Mesendoderm (in vitro differentiated cells): ENCODE data around the gene CCL3.
"Not testable (repeated sequence)": the region's sequence is repeated elsewhere in the genome, so short reads cannot be mapped to it uniquely, and the experiment has no call there.

Experiments
- DNase-seq: peaks from one replicate; pipeline ENCODE4 v3.0.0; 2013
- H2AK5ac ChIP-seq: 2 replicates; pipeline ENCODE4 v1.6.1; 2013; ENCODE audit warnings: low read length, inconsistent platforms
- H2BK120ac ChIP-seq: 2 replicates; pipeline ENCODE4 v1.6.1; 2013; ENCODE audit warnings: low read depth, mild to moderate bottlenecking, low read length, moderate library complexity, mixed read lengths
- H2BK15ac ChIP-seq: replicated peaks from 2 replicates; pipeline ENCODE4 v1.6.1; 2013; ENCODE audit warnings: low read depth, mild to moderate bottlenecking, moderate library complexity
- H2BK5ac ChIP-seq: 2 replicates; pipeline ENCODE4 v1.6.1; 2013; ENCODE audit warnings: low read length, inconsistent platforms
- H3K18ac ChIP-seq: 2 replicates; pipeline ENCODE4 v1.6.1; 2013; ENCODE audit warnings: mild to moderate bottlenecking, low read length, mixed read lengths
- H3K23ac ChIP-seq: one replicate; pipeline ENCODE4 v1.6.1; 2013; ENCODE audit warnings: low read length
- H3K27ac ChIP-seq: 2 replicates; pipeline ENCODE4 v1.5.1; 2013; ENCODE audit warnings: low read depth, mild to moderate bottlenecking, inconsistent platforms, low read length, moderate library complexity
- H3K27me3 ChIP-seq: 2 replicates; pipeline ENCODE4 v1.6.1; 2013; ENCODE audit warnings: low read length, control low read depth, mild to moderate bottlenecking, inconsistent platforms; ENCODE audit not compliant: insufficient read depth, poor library complexity
- H3K36me3 ChIP-seq: 2 replicates; pipeline ENCODE4 v1.6.1; 2013; ENCODE audit warnings: low read length, inconsistent platforms; ENCODE audit not compliant: control insufficient read depth, insufficient read depth
- H3K4ac ChIP-seq: one replicate; pipeline ENCODE4 v1.6.1; 2013; ENCODE audit warnings: low read depth, mild to moderate bottlenecking, low read length, moderate library complexity
- H3K4me1 ChIP-seq: 2 replicates; pipeline ENCODE4 v1.6.1; 2013; ENCODE audit warnings: low read depth, low read length, inconsistent platforms; ENCODE audit not compliant: control insufficient read depth
- H3K4me2 ChIP-seq: 2 replicates; pipeline ENCODE4 v1.6.1; 2013; ENCODE audit warnings: low read length
- H3K4me3 ChIP-seq: 2 replicates; pipeline ENCODE4 v1.5.1; 2013; ENCODE audit warnings: mild to moderate bottlenecking, low read length
- H3K56ac ChIP-seq: one replicate; pipeline ENCODE4 v1.6.1; 2013; ENCODE audit warnings: low read length
- H3K79me1 ChIP-seq: 2 replicates; pipeline ENCODE4 v1.6.1; 2013; ENCODE audit warnings: low read length, inconsistent platforms
- H3K79me2 ChIP-seq: 2 replicates; pipeline ENCODE4 v1.6.1; 2013; ENCODE audit warnings: mild to moderate bottlenecking, low read length; ENCODE audit not compliant: control insufficient read depth, insufficient read depth
- H3K9ac ChIP-seq: 2 replicates; pipeline ENCODE4 v1.6.1; 2013; ENCODE audit warnings: low read length, inconsistent platforms
- H4K5ac ChIP-seq: one replicate; pipeline ENCODE4 v1.6.1; 2013; ENCODE audit warnings: low read length
- H4K8ac ChIP-seq: one replicate; pipeline ENCODE4 v1.6.1; 2013; ENCODE audit warnings: low read depth, mild to moderate bottlenecking, control low read depth, low read length, moderate library complexity
- WGBS: extraction: QIAGEN DNeasy Blood & Tissue Kit; methylation state at CpG from one replicate; pipeline ENCODE4 v1.1.7; 2013; ENCODE audit warnings: low lambda C conversion rate, missing lambda C conversion rate; ENCODE audit not compliant: insufficient coverage; ENCODE audit errors: extremely low coverage; 5-methylcytosine and 5-hydroxymethylcytosine counted together

The CCL3 gene

DNA sequence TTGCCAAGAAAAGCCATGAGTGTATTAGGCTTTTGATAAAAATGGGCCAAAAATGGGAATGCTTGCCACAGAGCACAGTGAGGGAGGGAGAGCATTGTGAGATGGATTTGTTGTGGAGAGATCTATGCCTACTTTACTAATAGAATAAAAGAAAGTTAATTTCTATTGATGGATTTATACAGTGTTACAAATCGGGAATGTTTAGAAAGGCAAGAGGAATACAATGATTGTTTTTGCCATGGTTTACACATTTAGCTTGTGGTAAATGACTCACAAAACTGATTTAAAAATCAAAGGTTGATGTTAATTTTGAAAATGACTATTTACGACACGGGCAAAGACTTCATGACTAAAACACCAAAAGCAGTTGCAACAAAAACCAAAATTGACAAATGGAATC is 30.3 kb upstream of the CCL3 start:
- H3K23ac ChIP-seq = no peak overlapping the region
- H4K5ac ChIP-seq = no peak overlapping the region
- no peak overlapping the region for H3K4me2 ChIP-seq
- DNase-seq = no peak
- H3K4ac ChIP-seq = no peak overlapping the region
- no peaks in the 10 kb centered on the region for H3K36me3 ChIP-seq
- no peak overlapping the region for H3K4me3 ChIP-seq
- H4K8ac ChIP-seq = no peak overlapping the region
- no peak overlapping the region for H3K9ac ChIP-seq
- no peaks in the 10 kb centered on the region for H3K79me2 ChIP-seq
- no peaks in the 10 kb centered on the region for H3K79me1 ChIP-seq
- H2AK5ac ChIP-seq = no peak overlapping the region
- no peak overlapping the region for H2BK120ac ChIP-seq
- H2BK15ac ChIP-seq = no peak overlapping the region
- no peak overlapping the region for H3K18ac ChIP-seq
- H3K56ac ChIP-seq = no peak overlapping the region
- WGBS = no CpG with 5 or more reads among the region's 3 CpGs
- no peak overlapping the region for H3K27ac ChIP-seq
- H3K27me3 ChIP-seq = no peaks in the 10 kb centered on the region
- no peaks in the 10 kb centered on the region for H3K4me1 ChIP-seq
- no peak overlapping the region for H2BK5ac ChIP-seq

DNA sequence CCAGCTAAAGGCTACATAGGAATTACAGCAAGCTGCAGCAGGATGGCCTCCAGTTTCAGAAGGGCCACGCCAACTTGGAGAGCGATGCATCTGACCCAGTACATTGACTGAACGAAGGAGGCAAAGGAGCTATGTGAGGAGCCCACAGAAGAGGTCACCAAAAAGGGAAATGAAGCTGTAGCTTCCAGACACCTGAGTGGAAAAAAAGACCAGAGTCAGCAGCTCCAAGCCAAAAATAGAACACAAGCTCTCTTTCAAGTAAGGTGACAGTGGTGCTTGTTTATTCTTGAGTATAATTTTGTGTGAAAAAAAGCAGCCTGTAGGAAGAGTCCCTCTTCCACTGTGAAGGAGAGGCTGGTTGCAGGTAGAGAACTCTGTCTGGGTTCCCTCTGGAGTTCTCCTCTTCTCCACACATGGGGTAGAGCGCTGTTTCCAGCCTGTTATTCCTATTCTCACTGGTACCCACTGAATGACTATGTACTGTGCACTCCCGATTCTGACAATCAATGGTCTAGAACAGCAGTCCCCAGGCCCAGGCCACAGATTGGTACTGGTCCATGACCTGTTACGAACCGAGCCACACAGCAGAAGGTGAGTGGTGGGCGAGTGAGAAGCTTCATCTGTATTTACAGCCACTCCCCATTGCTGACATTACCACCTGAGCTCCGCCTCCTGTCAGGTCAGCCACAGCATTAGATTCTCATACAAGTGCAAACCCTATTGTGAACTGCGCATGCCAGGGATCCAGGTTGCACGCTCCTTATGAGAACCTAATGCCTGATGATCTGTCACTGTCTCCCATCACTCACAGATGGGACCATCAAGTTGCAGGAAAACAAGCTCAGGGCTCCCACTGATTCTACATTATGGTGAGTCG is 28.8 kb upstream of the CCL3 start:
- H3K79me1 ChIP-seq = no peaks in the 10 kb centered on the region
- H3K27ac ChIP-seq = no peak overlapping the region
- H3K79me2 ChIP-seq = no peaks in the 10 kb centered on the region
- no peaks in the 10 kb centered on the region for H3K27me3 ChIP-seq
- no peak overlapping the region for H3K56ac ChIP-seq
- no peaks in the 10 kb centered on the region for H3K36me3 ChIP-seq
- no peak for DNase-seq
- no peak overlapping the region for H2BK15ac ChIP-seq
- no peak overlapping the region for H3K23ac ChIP-seq
- H3K4ac ChIP-seq = no peak overlapping the region
- no peak overlapping the region for H4K5ac ChIP-seq
- H2BK120ac ChIP-seq = no peak overlapping the region
- no peak overlapping the region for H3K18ac ChIP-seq
- no peak overlapping the region for H3K4me3 ChIP-seq
- WGBS = no CpG with 5 or more reads among the region's 12 CpGs
- no peak overlapping the region for H2AK5ac ChIP-seq
- H3K4me2 ChIP-seq = no peak overlapping the region
- no peak overlapping the region for H4K8ac ChIP-seq
- no peak overlapping the region for H3K9ac ChIP-seq
- H3K4me1 ChIP-seq = no peaks in the 10 kb centered on the region
- no peak overlapping the region for H2BK5ac ChIP-seq

GRCh38 chr17:36117505-36118382 is 27.8 kb upstream of the CCL3 start:
- WGBS = no CpG with 5 or more reads among the region's 5 CpGs
- no peaks in the 10 kb centered on the region for H3K4me1 ChIP-seq

DNA sequence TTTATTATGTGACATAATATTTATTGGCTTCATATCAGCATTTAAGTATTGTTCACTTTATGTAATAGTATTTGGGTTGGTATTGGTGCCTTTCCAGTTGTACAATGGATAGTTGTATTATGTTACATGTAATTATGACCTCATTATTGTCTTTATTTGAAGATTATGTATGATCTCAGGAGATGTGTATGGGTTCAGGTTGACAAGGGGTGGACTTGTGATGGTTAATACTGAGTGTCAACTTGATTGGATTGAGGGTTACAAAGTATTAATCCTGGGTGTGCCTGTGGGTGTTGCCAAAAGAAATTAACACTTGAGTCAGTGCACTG is 25.7 kb upstream of the CCL3 start:
- not testable (repeated sequence) for DNase-seq, H3K36me3 ChIP-seq, H3K4ac ChIP-seq, H2BK120ac ChIP-seq, H3K4me1 ChIP-seq, H3K79me2 ChIP-seq, H3K56ac ChIP-seq, H3K27ac ChIP-seq, H3K4me3 ChIP-seq, H3K23ac ChIP-seq, H3K4me2 ChIP-seq, H4K8ac ChIP-seq, H2BK15ac ChIP-seq, H3K27me3 ChIP-seq, H3K18ac ChIP-seq, H4K5ac ChIP-seq, H3K9ac ChIP-seq, H2AK5ac ChIP-seq, H3K79me1 ChIP-seq, H2BK5ac ChIP-seq

More at GRCh38 chr17:36117505-36118382, 27.8 kb upstream of the CCL3 start:
- Histone ChIP-seq H3K18ac (no peak overlapping the region), H2AK5ac (no peak overlapping the region), H3K9ac (no peak overlapping the region), H3K79me2 (no peaks in the 10 kb centered on the region), H2BK5ac (no peak overlapping the region), H3K4me2 (no peak overlapping the region), H3K4ac (no peak overlapping the region), H4K5ac (no peak overlapping the region), H2BK15ac (no peak overlapping the region), H3K36me3 (no peaks in the 10 kb centered on the region), H3K79me1 (no peaks in the 10 kb centered on the region), H2BK120ac (no peak overlapping the region), H3K56ac (no peak overlapping the region), H3K27ac (no peak overlapping the region), H3K4me3 (no peak overlapping the region), H3K23ac (no peak overlapping the region), H3K27me3 (no peaks in the 10 kb centered on the region), H4K8ac (no peak overlapping the region)
- DNase-seq = no peak

- H3K56ac ChIP-seq, H4K8ac ChIP-seq, H3K4ac ChIP-seq, H3K79me1 ChIP-seq, H3K79me2 ChIP-seq, H3K23ac ChIP-seq, H2AK5ac ChIP-seq, H2BK120ac ChIP-seq, H3K36me3 ChIP-seq, H3K9ac ChIP-seq, H4K5ac ChIP-seq, H3K18ac ChIP-seq, H3K4me1 ChIP-seq, H2BK15ac ChIP-seq, H3K27ac ChIP-seq, H2BK5ac ChIP-seq, DNase-seq, H3K27me3 ChIP-seq, H3K4me2 ChIP-seq, H3K4me3 ChIP-seq: not testable (repeated sequence)
- WGBS = no CpG with 5 or more reads among the region's 5 CpGs
These were observed 25.2 kb upstream of the CCL3 start for GRCh38 chr17:36114971-36115648.
